Parathyroid adenoma (tissue), 2 donors: ENCODE results near the gene TRIP10.
A peak's percentile ranks its signal among the peaks of the same experiment; 100 is the strongest.

Source experiments
- H2AFZ ChIP-seq: fragments of 300-600 bp; sonication (generic); one replicate; pipeline ENCODE4 v1.7.0; 2017; ENCODE audit warnings: antibody characterized with exemption, mild to moderate bottlenecking
- H3K27ac ChIP-seq: fragments of 300-600 bp; sonication (generic); one replicate; pipeline ENCODE4 v1.7.0; 2017
- H3K27me3 ChIP-seq: fragments of 300-600 bp; sonication (generic); one replicate; pipeline ENCODE4 v1.7.0; 2017; ENCODE audit warnings: low read length; ENCODE audit not compliant: control insufficient read depth, insufficient read depth
- H3K36me3 ChIP-seq: fragments of 300-600 bp; sonication (generic); one replicate; pipeline ENCODE4 v1.7.0; 2017; ENCODE audit warnings: low read length; ENCODE audit not compliant: control insufficient read depth, insufficient read depth
- H3K4me1 ChIP-seq: fragments of 300-600 bp; sonication (generic); one replicate; pipeline ENCODE4 v1.7.0; 2017; ENCODE audit warnings: control low read depth
- H3K4me2 ChIP-seq: fragments of 300-600 bp; sonication (generic); one replicate; pipeline ENCODE4 v1.7.0; 2017; ENCODE audit warnings: low read length
- H3K4me3 ChIP-seq: fragments of 300-600 bp; sonication (generic); one replicate; pipeline ENCODE4 v1.7.0; 2017; ENCODE audit warnings: low read depth, low read length
- H3K79me2 ChIP-seq: fragments of 300-600 bp; sonication (generic); one replicate; pipeline ENCODE4 v1.7.0; 2017; ENCODE audit warnings: control low read depth
- H3K9ac ChIP-seq: fragments of 300-600 bp; sonication (generic); one replicate; pipeline ENCODE4 v1.7.0; 2017; ENCODE audit warnings: mild to moderate bottlenecking
- H3K9me3 ChIP-seq: fragments of 300-600 bp; sonication (generic); one replicate; pipeline ENCODE4 v1.7.0; 2017; ENCODE audit warnings: low read length; ENCODE audit not compliant: control insufficient read depth
- CTCF ChIP-seq: fragments of 300-600 bp; sonication (generic); IDR thresholded peaks from one replicate; pipeline ENCODE4 v1.7.0; 2017; ENCODE audit warnings: antibody characterized with exemption, mild to moderate bottlenecking
- donor health status: primary hyperparathyroidism.

The TRIP10 gene

GRCh38 chr19:6752256-6753177, 13.0 kb downstream of the TRIP10 start:
- H3K79me2 ChIP-seq, result no peaks in the 10 kb centered on the region
- H3K4me2 ChIP-seq, result no peak overlapping the region
- no peak overlapping the region for H2AFZ ChIP-seq
- H3K36me3 ChIP-seq, result no peaks in the 10 kb centered on the region
- no peaks in the 10 kb centered on the region for H3K27me3 ChIP-seq
- H3K4me1 ChIP-seq, result no peaks in the 10 kb centered on the region
- no peak for TF ChIP-seq CTCF
- H3K9me3 ChIP-seq, result no peaks in the 10 kb centered on the region
- H3K4me3 ChIP-seq, result no peak overlapping the region
- no peak overlapping the region for H3K9ac ChIP-seq
- no peak overlapping the region for H3K27ac ChIP-seq

- no peaks in the 10 kb centered on the region for H3K9me3 ChIP-seq
- no peaks in the 10 kb centered on the region for H3K36me3 ChIP-seq
These were observed 13.9 kb downstream of the TRIP10 start for GRCh38 chr19:6753178-6754031.

GRCh38 chr19:6754136-6754535, 14.7 kb downstream of the TRIP10 start:
- no peak overlapping the region for H3K9ac ChIP-seq
- H3K27me3 ChIP-seq, result no peaks in the 10 kb centered on the region
- H3K4me3 ChIP-seq, result no peak overlapping the region
- no peaks in the 10 kb centered on the region for H3K4me1 ChIP-seq
- H3K4me2 ChIP-seq, result no peak overlapping the region
- no peak overlapping the region for H3K27ac ChIP-seq
- H3K9me3 ChIP-seq, result no peaks in the 10 kb centered on the region
- H3K36me3 ChIP-seq, result no peaks in the 10 kb centered on the region
- no peak overlapping the region for H2AFZ ChIP-seq
- no peaks in the 10 kb centered on the region for H3K79me2 ChIP-seq
- no peak for TF ChIP-seq CTCF

More at GRCh38 chr19:6753178-6754031, 13.9 kb downstream of the TRIP10 start:
- Histone ChIP-seq H2AFZ (peak overlapping the region; percentile 38), H3K4me2 (peak overlapping the region; percentile 8), H3K27ac (no peak overlapping the region), H3K4me3 (no peak overlapping the region), H3K79me2 (no peaks in the 10 kb centered on the region), H3K4me1 (no peaks in the 10 kb centered on the region), H3K9ac (no peak overlapping the region), H3K27me3 (no peaks in the 10 kb centered on the region)
- peak; percentile 5 for TF ChIP-seq CTCF

- Histone ChIP-seq H3K9me3 (no peaks in the 10 kb centered on the region), H3K36me3 (no peaks in the 10 kb centered on the region), H3K27ac (no peak overlapping the region), H3K9ac (no peak overlapping the region), H2AFZ (no peak overlapping the region), H3K4me1 (no peaks in the 10 kb centered on the region), H3K27me3 (no peaks in the 10 kb centered on the region), H3K4me2 (no peak overlapping the region), H3K4me3 (no peak overlapping the region), H3K79me2 (no peaks in the 10 kb centered on the region)
- no peak for TF ChIP-seq CTCF
These were observed 15.4 kb downstream of the TRIP10 start for GRCh38 chr19:6754653-6755463.
